HepG2 (cell line): ENCODE measurements around the gene ESYT1. TPM values are rescaled to one million over a fixed set of nuclear protein-coding genes. Genes with fewer than 3 reads are reported as not detected.

Source experiments
- BORCS8-MEF2B ChIP-seq: sonication (generic); formaldehyde crosslinking; IDR thresholded peaks from 2 replicates; pipeline ENCODE4 v1.8.0; 2022; ENCODE audit warnings: mild to moderate bottlenecking, missing genetic modification reagents
- EEA1 ChIP-seq: sonication (generic); formaldehyde crosslinking; IDR thresholded peaks from 2 replicates; pipeline ENCODE4 v1.5.1; 2020; ENCODE audit warnings: mild to moderate bottlenecking, missing genetic modification reagents, borderline replicate concordance
- HNRNPLL ChIP-seq: fragments of 200-400 bp; formaldehyde crosslinking; IDR thresholded peaks from 2 replicates; pipeline ENCODE4 v1.6.1; 2017; ENCODE audit warnings: mild to moderate bottlenecking, low read depth, low read length; ENCODE audit not compliant: poor library complexity, severe bottlenecking
- KLF12 ChIP-seq: sonication (generic); formaldehyde crosslinking; IDR thresholded peaks from 2 replicates; pipeline ENCODE4 v1.4.0; 2020; ENCODE audit warnings: missing genetic modification reagents, borderline replicate concordance
- MAFF ChIP-seq: IDR thresholded peaks from 2 replicates; pipeline ENCODE4 v1.6.1; 2011; ENCODE audit warnings: low read depth, low read length, improper control_type of control experiment
- MED13 ChIP-seq: sonication (generic); formaldehyde crosslinking; IDR thresholded peaks from 2 replicates; pipeline ENCODE4 v1.5.0; 2020; ENCODE audit warnings: missing genetic modification reagents
- NCOR1 ChIP-seq: fragments of 200-600 bp; sonication (generic); IDR thresholded peaks from 2 replicates; pipeline ENCODE4 v1.7.0; 2017; ENCODE audit warnings: antibody characterized with exemption, low read length, borderline replicate concordance
- RFXAP ChIP-seq: sonication (generic); formaldehyde crosslinking; IDR thresholded peaks from 2 replicates; pipeline ENCODE4 v1.4.0; 2020; ENCODE audit warnings: missing genetic modification reagents, borderline replicate concordance
- RXRB ChIP-seq: IDR thresholded peaks from 2 replicates; pipeline ENCODE4 v1.6.1; 2016; ENCODE audit warnings: borderline replicate concordance, missing genetic modification reagents, missing compliant biosample characterization
- SATB2 ChIP-seq: sonication (generic); formaldehyde crosslinking; IDR thresholded peaks from 2 replicates; pipeline ENCODE4 v1.5.0; 2020; ENCODE audit warnings: missing genetic modification reagents
- ZFP36L2 ChIP-seq: sonication (generic); formaldehyde crosslinking; IDR thresholded peaks from 2 replicates; pipeline ENCODE4 v1.4.0; 2020; ENCODE audit warnings: missing genetic modification reagents
- ZNF101 ChIP-seq: sonication (generic); formaldehyde crosslinking; IDR thresholded peaks from 2 replicates; pipeline ENCODE4 v1.4.0; 2020; ENCODE audit warnings: mild to moderate bottlenecking, low read depth, missing genetic modification reagents, borderline replicate concordance
- ZNF235 ChIP-seq: sonication (generic); formaldehyde crosslinking; IDR thresholded peaks from 2 replicates; pipeline ENCODE4 v1.8.1; 2023; ENCODE audit warnings: mild to moderate bottlenecking, missing genetic modification reagents, borderline replicate concordance
- ZNF367 ChIP-seq: sonication (generic); formaldehyde crosslinking; IDR thresholded peaks from 2 replicates; pipeline ENCODE4 v1.4.0; 2020; ENCODE audit warnings: missing genetic modification reagents, borderline replicate concordance
- ZNF563 ChIP-seq: sonication (generic); formaldehyde crosslinking; IDR thresholded peaks from 2 replicates; pipeline ENCODE4 v1.8.0; 2022; ENCODE audit warnings: mild to moderate bottlenecking, moderate library complexity, missing genetic modification reagents
- ZNF569 ChIP-seq: sonication (generic); formaldehyde crosslinking; IDR thresholded peaks from 2 replicates; pipeline ENCODE4 v1.5.0; 2020; ENCODE audit warnings: mild to moderate bottlenecking, missing genetic modification reagents, moderate library complexity, borderline replicate concordance
- polyA plus RNA-seq, 8 experiments: library from polyadenylated mRNA; depleted of rRNA in 3 of 8; stranded (reverse) in 7 of 8; unstranded in 1 of 8; fragments of >200 nt; fragmentation: Illumina TruSeq in 4 of 8; extraction: Trizol in 4 of 8; gene quantifications; 2 replicates each; pipeline versions ENCODE4 v1.2.1 to v1.2.3, GENCODE V29; 2011 to 2016; ENCODE audit warnings: low read depth in 4 of 8, missing spikeins in 1 of 8, mixed read lengths in 1 of 8; ENCODE audit not compliant: insufficient read depth in 1 of 8
- total RNA-seq, 5 experiments: library from RNA; depleted of rRNA; stranded (reverse); fragments of >200 nt; fragmentation: Illumina TruSeq; extraction: Trizol; gene quantifications; 2 replicates each; pipeline ENCODE4 v1.2.3, GENCODE V29; 2016; ENCODE audit warnings: low read depth in 1 of 5
- TF ChIP-seq, protein P1 (sequence below): sonication (generic); formaldehyde crosslinking; IDR thresholded peaks from 2 replicates; pipeline ENCODE4 v1.5.1; 2020; ENCODE audit warnings: mild to moderate bottlenecking, missing genetic modification reagents, borderline replicate concordance
- TF ChIP-seq, protein P2 (sequence below): sonication (generic); formaldehyde crosslinking; IDR thresholded peaks from 2 replicates; pipeline ENCODE4 v1.9.0; 2021; ENCODE audit warnings: missing genetic modification reagents, borderline replicate concordance
- TF ChIP-seq, protein P3 (sequence below): sonication (generic); formaldehyde crosslinking; IDR thresholded peaks from 2 replicates; pipeline ENCODE4 v1.5.1; 2020; ENCODE audit warnings: missing genetic modification reagents, mild to moderate bottlenecking, borderline replicate concordance
- TF ChIP-seq, protein P4 (sequence below): sonication (generic); formaldehyde crosslinking; IDR thresholded peaks from 2 replicates; pipeline ENCODE4; 2020; ENCODE audit warnings: missing genetic modification reagents, mild to moderate bottlenecking, borderline replicate concordance

The ESYT1 gene
- total and polyA plus RNA-seq, 2 of the 13 experiments (the other 11 are each of a cell fraction or from before 2014, with no cell fraction given): 66.9 to 71.0 TPM

DNA sequence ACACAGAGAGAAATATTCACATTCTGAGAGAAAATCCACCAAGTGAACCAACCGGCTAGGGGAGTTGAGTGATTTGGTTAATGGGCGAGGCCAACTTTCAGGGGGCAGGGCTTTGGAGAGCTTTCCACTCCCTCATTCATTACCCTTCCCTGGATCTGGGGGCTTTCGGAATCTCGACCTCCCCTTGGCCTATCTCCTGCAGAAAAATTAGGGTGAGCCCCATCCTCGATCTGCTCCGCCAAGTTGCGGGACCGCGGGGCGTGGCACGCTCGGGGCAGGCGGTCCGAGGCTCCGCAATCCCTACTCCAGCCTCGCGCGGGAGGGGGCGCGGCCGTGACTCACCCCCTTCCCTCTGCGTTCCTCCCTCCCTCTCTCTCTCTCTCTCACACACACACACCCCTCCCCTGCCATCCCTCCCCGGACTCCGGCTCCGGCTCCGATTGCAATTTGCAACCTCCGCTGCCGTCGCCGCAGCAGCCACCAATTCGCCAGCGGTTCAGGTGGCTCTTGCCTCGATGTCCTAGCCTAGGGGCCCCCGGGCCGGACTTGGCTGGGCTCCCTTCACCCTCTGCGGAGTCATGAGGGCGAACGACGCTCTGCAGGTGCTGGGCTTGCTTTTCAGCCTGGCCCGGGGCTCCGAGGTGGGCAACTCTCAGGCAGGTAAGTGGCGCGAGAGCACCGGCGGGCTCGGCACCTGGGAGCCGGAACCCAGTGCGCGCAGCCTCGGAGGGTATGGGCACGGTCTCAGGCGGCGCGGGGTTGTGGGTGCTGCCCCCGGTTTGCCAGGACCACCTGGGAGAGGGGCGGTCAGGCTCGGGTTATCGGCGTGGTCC lies 48.1 kb upstream of the ESYT1 start, which contains the start of gene ERBB3 (continued):
- peak; percentile 76; the same call in 1 of the 2 replicates for TF ChIP-seq RFXAP
- TF ChIP-seq KLF12 (CRISPR knock-in tag): peak; percentile 71
- TF ChIP-seq, protein P1, sequence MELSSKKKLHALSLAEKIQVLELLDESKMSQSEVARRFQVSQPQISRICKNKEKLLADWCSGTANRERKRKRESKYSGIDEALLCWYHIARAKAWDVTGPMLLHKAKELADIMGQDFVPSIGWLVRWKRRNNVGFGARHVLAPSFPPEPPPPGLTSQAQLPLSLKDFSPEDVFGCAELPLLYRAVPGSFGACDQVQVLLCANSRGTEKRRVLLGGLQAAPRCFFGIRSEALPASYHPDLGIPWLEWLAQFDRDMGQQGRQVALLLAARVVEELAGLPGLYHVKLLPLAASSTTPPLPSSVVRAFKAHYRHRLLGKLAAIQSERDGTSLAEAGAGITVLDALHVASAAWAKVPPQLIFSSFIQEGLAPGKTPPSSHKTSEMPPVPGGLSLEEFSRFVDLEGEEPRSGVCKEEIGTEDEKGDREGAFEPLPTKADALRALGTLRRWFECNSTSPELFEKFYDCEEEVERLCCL: no peak
- 0 out of 2 replicates have a peak, but pooled peaks have one; percentile 3 for TF ChIP-seq ZNF563 (CRISPR knock-in tag)
- TF ChIP-seq, protein P2, sequence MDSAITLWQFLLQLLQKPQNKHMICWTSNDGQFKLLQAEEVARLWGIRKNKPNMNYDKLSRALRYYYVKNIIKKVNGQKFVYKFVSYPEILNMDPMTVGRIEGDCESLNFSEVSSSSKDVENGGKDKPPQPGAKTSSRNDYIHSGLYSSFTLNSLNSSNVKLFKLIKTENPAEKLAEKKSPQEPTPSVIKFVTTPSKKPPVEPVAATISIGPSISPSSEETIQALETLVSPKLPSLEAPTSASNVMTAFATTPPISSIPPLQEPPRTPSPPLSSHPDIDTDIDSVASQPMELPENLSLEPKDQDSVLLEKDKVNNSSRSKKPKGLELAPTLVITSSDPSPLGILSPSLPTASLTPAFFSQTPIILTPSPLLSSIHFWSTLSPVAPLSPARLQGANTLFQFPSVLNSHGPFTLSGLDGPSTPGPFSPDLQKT (CRISPR knock-in tag): 0 out of 2 replicates have a peak, but pooled peaks have one; percentile 8
- TF ChIP-seq, protein P3, sequence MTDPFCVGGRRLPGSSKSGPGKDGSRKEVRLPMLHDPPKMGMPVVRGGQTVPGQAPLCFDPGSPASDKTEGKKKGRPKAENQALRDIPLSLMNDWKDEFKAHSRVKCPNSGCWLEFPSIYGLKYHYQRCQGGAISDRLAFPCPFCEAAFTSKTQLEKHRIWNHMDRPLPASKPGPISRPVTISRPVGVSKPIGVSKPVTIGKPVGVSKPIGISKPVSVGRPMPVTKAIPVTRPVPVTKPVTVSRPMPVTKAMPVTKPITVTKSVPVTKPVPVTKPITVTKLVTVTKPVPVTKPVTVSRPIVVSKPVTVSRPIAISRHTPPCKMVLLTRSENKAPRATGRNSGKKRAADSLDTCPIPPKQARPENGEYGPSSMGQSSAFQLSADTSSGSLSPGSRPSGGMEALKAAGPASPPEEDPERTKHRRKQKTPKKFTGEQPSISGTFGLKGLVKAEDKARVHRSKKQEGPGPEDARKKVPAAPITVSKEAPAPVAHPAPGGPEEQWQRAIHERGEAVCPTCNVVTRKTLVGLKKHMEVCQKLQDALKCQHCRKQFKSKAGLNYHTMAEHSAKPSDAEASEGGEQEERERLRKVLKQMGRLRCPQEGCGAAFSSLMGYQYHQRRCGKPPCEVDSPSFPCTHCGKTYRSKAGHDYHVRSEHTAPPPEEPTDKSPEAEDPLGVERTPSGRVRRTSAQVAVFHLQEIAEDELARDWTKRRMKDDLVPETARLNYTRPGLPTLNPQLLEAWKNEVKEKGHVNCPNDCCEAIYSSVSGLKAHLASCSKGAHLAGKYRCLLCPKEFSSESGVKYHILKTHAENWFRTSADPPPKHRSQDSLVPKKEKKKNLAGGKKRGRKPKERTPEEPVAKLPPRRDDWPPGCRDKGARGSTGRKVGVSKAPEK (CRISPR knock-in tag): no peak
- peak; percentile 56 for TF ChIP-seq RXRB
- TF ChIP-seq ZNF367 (CRISPR knock-in tag): no peak
- no peak; the same call in 1 of the 2 replicates for TF ChIP-seq SATB2 (CRISPR knock-in tag)
- TF ChIP-seq, protein P4, sequence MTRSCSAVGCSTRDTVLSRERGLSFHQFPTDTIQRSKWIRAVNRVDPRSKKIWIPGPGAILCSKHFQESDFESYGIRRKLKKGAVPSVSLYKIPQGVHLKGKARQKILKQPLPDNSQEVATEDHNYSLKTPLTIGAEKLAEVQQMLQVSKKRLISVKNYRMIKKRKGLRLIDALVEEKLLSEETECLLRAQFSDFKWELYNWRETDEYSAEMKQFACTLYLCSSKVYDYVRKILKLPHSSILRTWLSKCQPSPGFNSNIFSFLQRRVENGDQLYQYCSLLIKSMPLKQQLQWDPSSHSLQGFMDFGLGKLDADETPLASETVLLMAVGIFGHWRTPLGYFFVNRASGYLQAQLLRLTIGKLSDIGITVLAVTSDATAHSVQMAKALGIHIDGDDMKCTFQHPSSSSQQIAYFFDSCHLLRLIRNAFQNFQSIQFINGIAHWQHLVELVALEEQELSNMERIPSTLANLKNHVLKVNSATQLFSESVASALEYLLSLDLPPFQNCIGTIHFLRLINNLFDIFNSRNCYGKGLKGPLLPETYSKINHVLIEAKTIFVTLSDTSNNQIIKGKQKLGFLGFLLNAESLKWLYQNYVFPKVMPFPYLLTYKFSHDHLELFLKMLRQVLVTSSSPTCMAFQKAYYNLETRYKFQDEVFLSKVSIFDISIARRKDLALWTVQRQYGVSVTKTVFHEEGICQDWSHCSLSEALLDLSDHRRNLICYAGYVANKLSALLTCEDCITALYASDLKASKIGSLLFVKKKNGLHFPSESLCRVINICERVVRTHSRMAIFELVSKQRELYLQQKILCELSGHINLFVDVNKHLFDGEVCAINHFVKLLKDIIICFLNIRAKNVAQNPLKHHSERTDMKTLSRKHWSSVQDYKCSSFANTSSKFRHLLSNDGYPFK (CRISPR knock-in tag): 0 out of 2 replicates have a peak, but pooled peaks have one; percentile 43
- TF ChIP-seq BORCS8-MEF2B (CRISPR knock-in tag): peak; percentile 70
- TF ChIP-seq HNRNPLL: peak; percentile 57
- no peak for TF ChIP-seq EEA1 (CRISPR knock-in tag)
- TF ChIP-seq ZNF101: 0 out of 2 replicates have a peak, but pooled peaks have one; percentile 6
- no peak for TF ChIP-seq ZFP36L2 (CRISPR knock-in tag)
- TF ChIP-seq MED13 (CRISPR knock-in tag): no peak; the same call in none of the 2 replicates
- no peak for TF ChIP-seq ZNF235
- TF ChIP-seq MAFF: no peak
- no peak for TF ChIP-seq NCOR1
- no peak for TF ChIP-seq ZNF569 (CRISPR knock-in tag)
